ENCODE data around the gene TMEM117. TPM values are rescaled to one million over a fixed set of nuclear protein-coding genes. Genes with fewer than 3 reads are reported as not detected.

The TMEM117 gene
- total RNA-seq, 2 donors from 2014 or later: 0.79 to 1.4 TPM

DNA sequence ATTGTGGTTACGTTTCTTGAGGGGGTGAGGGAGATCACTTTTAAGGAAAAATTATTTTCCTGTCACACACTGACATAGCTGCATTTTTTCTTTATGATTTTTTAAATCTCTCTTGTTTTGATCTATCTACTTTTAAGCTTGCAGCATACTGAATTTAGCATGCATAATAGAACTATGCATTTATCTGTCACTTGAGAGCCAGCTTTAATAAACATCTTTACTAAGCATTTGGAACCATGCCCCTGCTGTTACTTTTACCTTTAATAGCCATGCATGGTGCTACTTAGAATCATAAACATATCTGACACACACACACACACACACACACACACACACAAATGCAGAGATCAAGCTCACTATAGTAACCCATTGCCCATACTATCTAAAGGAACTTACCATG, 554.0 kb downstream of the TMEM117 start:
- WGBS, 2 experiments (ENCODE audit: insufficient coverage in 1 of 2, insufficient read length in 1 of 2): 100% methylated on average over 1 of the region's 1 CpG; no CpG with 5 or more reads in 1 of the 2 experiments
- DNase-seq: no peak
- no peaks in the 10 kb centered on the region for H3K36me3 Mint-ChIP-seq (ENCODE audit: low read depth)
- Histone ChIP-seq H3K9me3 (ENCODE audit: control insufficient read depth, low read length) (no peaks in the 10 kb centered on the region), H3K4me3 (ENCODE audit: low read length) (no peak overlapping the region), H3K36me3 (ENCODE audit: control insufficient read depth, insufficient read depth, low read length) (no peaks in the 10 kb centered on the region), H3K9ac (ENCODE audit: extremely low read depth, low read length, poor library complexity, severe bottlenecking) (no peak overlapping the region), H3K4me1 (ENCODE audit: control insufficient read depth, insufficient read depth, low read length) (no peaks in the 10 kb centered on the region), H3K27me3 (ENCODE audit: control insufficient read depth, insufficient read depth, low read length, poor library complexity, severe bottlenecking) (no peaks in the 10 kb centered on the region), H3K27ac (ENCODE audit: low read depth, low read length) (no peak overlapping the region)
- H3K27me3 Mint-ChIP-seq (ENCODE audit: insufficient read depth): no peaks in the 10 kb centered on the region
- peaks cover 2% of the 10 kb centered on the region for H3K4me1 Mint-ChIP-seq
- H3K9me3 Mint-ChIP-seq: no peaks in the 10 kb centered on the region
- no peak overlapping the region for H3K27ac Mint-ChIP-seq
- no peak for TF ChIP-seq CTCF (conservative IDR thresholded peaks at IDR 0.05)
- no peak overlapping the region for H3K4me3 Mint-ChIP-seq

GRCh38 chr12:44397631-44398030, 561.8 kb downstream of the TMEM117 start:
- Histone ChIP-seq H3K27me3 (ENCODE audit: control insufficient read depth, insufficient read depth, low read length, poor library complexity, severe bottlenecking) (no peaks in the 10 kb centered on the region), H3K9ac (ENCODE audit: extremely low read depth, low read length, poor library complexity, severe bottlenecking) (no peak overlapping the region), H3K4me1 (ENCODE audit: control insufficient read depth, insufficient read depth, low read length) (no peaks in the 10 kb centered on the region), H3K36me3 (ENCODE audit: control insufficient read depth, insufficient read depth, low read length) (no peaks in the 10 kb centered on the region), H3K27ac (ENCODE audit: low read depth, low read length) (no peak overlapping the region), H3K9me3 (ENCODE audit: control insufficient read depth, low read length) (no peaks in the 10 kb centered on the region), H3K4me3 (ENCODE audit: low read length) (no peak overlapping the region)
- no peak overlapping the region for H3K4me3 Mint-ChIP-seq
- no peak for TF ChIP-seq CTCF (conservative IDR thresholded peaks at IDR 0.05)
- DNase-seq: no peak
- no peaks in the 10 kb centered on the region for H3K27me3 Mint-ChIP-seq (ENCODE audit: insufficient read depth)
- H3K36me3 Mint-ChIP-seq (ENCODE audit: low read depth): no peaks in the 10 kb centered on the region
- no peak overlapping the region for H3K27ac Mint-ChIP-seq
- 90 to 95% methylated on average over 2 of the region's 3 CpGs for WGBS, 2 experiments (ENCODE audit: insufficient coverage in 1 of 2, insufficient read length in 1 of 2)
- H3K4me1 Mint-ChIP-seq: peaks cover 1% of the 10 kb centered on the region
- H3K9me3 Mint-ChIP-seq: peaks cover 4% of the 10 kb centered on the region

GRCh38 chr12:44403185-44403584, 567.3 kb downstream of the TMEM117 start:
- H3K4me3 ChIP-seq (ENCODE audit: low read length): no peak overlapping the region
- Mint-ChIP-seq H3K4me1 (peaks cover 10% of the 10 kb centered on the region), H3K27me3 (ENCODE audit: insufficient read depth) (no peaks in the 10 kb centered on the region), H3K9me3 (peaks cover 4% of the 10 kb centered on the region), H3K27ac (no peak overlapping the region), H3K4me3 (no peak overlapping the region), H3K36me3 (ENCODE audit: low read depth) (no peaks in the 10 kb centered on the region)
- H3K9ac ChIP-seq (ENCODE audit: extremely low read depth, low read length, poor library complexity, severe bottlenecking): no peak overlapping the region
- H3K9me3 ChIP-seq (ENCODE audit: control insufficient read depth, low read length): no peaks in the 10 kb centered on the region
- WGBS, 2 experiments (ENCODE audit: insufficient coverage in 1 of 2, insufficient read length in 1 of 2): 80 to 86% methylated on average over 2 of the region's 2 CpGs
- no peaks in the 10 kb centered on the region for H3K27me3 ChIP-seq (ENCODE audit: control insufficient read depth, insufficient read depth, low read length, poor library complexity, severe bottlenecking)
- H3K4me1 ChIP-seq (ENCODE audit: control insufficient read depth, insufficient read depth, low read length): no peaks in the 10 kb centered on the region
- TF ChIP-seq CTCF (conservative IDR thresholded peaks at IDR 0.05): no peak
- no peaks in the 10 kb centered on the region for H3K36me3 ChIP-seq (ENCODE audit: control insufficient read depth, insufficient read depth, low read length)
- DNase-seq: no peak
- H3K27ac ChIP-seq (ENCODE audit: low read depth, low read length): no peak overlapping the region

Data from endodermal cell (in vitro differentiated cells).